ES-I3 (cell line): ENCODE data around the gene HOXB2.

Source experiments
- H3K36me3 ChIP-seq: 2 replicates; pipeline ENCODE4 v1.6.1; 2013; ENCODE audit warnings: mild to moderate bottlenecking, low read length, control low read depth, moderate library complexity; ENCODE audit not compliant: insufficient read depth
- H3K4me1 ChIP-seq: 2 replicates; pipeline ENCODE4 v1.6.1; 2013; ENCODE audit warnings: mild to moderate bottlenecking, control low read depth, low read length; ENCODE audit not compliant: insufficient read depth
- H3K9ac ChIP-seq: 2 replicates; pipeline ENCODE4 v1.6.1; 2013; ENCODE audit warnings: low read depth, mild to moderate bottlenecking, low read length, moderate library complexity
- H3K9me3 ChIP-seq: 2 replicates; pipeline ENCODE4 v1.6.1; 2013; ENCODE audit warnings: mild to moderate bottlenecking, low read length, moderate library complexity; ENCODE audit not compliant: control insufficient read depth, insufficient read depth

The HOXB2 gene

GRCh38 chr17:48564188-48565021, 19.5 kb upstream of the HOXB2 start:
- Histone ChIP-seq H3K4me1 (peaks cover 13% of the 10 kb centered on the region), H3K36me3 (no peaks in the 10 kb centered on the region), H3K9me3 (no peaks in the 10 kb centered on the region; the same call in none of the 2 replicates), H3K9ac (peak overlapping the region; percentile 11; the same call in 1 of the 2 replicates)

GRCh38 chr17:48563867-48564187, 18.9 kb upstream of the HOXB2 start:
- no peaks in the 10 kb centered on the region for H3K36me3 ChIP-seq
- peaks cover 15% of the 10 kb centered on the region for H3K4me1 ChIP-seq
- H3K9ac ChIP-seq: no peak overlapping the region
- no peaks in the 10 kb centered on the region; the same call in none of the 2 replicates for H3K9me3 ChIP-seq

GRCh38 chr17:48563385-48563838, 18.5 kb upstream of the HOXB2 start:
- Histone ChIP-seq H3K9ac (no peak overlapping the region), H3K4me1 (peaks cover 15% of the 10 kb centered on the region)

GRCh38 chr17:48562934-48563333, 18.0 kb upstream of the HOXB2 start:
- Histone ChIP-seq H3K9ac (no peak overlapping the region), H3K36me3 (no peaks in the 10 kb centered on the region), H3K4me1 (peaks cover 12% of the 10 kb centered on the region), H3K9me3 (no peaks in the 10 kb centered on the region; the same call in none of the 2 replicates)

More at GRCh38 chr17:48563385-48563838, 18.5 kb upstream of the HOXB2 start:
- Histone ChIP-seq H3K9me3 (no peaks in the 10 kb centered on the region; the same call in none of the 2 replicates), H3K36me3 (no peaks in the 10 kb centered on the region)

- Histone ChIP-seq H3K4me1 (peaks cover 8% of the 10 kb centered on the region), H3K36me3 (no peaks in the 10 kb centered on the region)
Measured at GRCh38 chr17:48561884-48562810, 17.2 kb upstream of the HOXB2 start.

GRCh38 chr17:48559840-48560817, 15.2 kb upstream of the HOXB2 start:
- Histone ChIP-seq H3K9ac (no peak overlapping the region), H3K9me3 (no peaks in the 10 kb centered on the region), H3K4me1 (peaks cover 12% of the 10 kb centered on the region), H3K36me3 (no peaks in the 10 kb centered on the region)

More at GRCh38 chr17:48561884-48562810, 17.2 kb upstream of the HOXB2 start:
- H3K9ac ChIP-seq: no peak overlapping the region
- H3K9me3 ChIP-seq: no peaks in the 10 kb centered on the region; the same call in 1 of the 2 replicates

GRCh38 chr17:48559122-48559839, 14.4 kb upstream of the HOXB2 start:
- Histone ChIP-seq H3K4me1 (peaks cover 13% of the 10 kb centered on the region), H3K9ac (no peak overlapping the region), H3K36me3 (no peaks in the 10 kb centered on the region), H3K9me3 (no peaks in the 10 kb centered on the region)

- no peaks in the 10 kb centered on the region for H3K9me3 ChIP-seq
- H3K9ac ChIP-seq: no peak overlapping the region
Measured at GRCh38 chr17:48558831-48559121, 13.9 kb upstream of the HOXB2 start.

DNA sequence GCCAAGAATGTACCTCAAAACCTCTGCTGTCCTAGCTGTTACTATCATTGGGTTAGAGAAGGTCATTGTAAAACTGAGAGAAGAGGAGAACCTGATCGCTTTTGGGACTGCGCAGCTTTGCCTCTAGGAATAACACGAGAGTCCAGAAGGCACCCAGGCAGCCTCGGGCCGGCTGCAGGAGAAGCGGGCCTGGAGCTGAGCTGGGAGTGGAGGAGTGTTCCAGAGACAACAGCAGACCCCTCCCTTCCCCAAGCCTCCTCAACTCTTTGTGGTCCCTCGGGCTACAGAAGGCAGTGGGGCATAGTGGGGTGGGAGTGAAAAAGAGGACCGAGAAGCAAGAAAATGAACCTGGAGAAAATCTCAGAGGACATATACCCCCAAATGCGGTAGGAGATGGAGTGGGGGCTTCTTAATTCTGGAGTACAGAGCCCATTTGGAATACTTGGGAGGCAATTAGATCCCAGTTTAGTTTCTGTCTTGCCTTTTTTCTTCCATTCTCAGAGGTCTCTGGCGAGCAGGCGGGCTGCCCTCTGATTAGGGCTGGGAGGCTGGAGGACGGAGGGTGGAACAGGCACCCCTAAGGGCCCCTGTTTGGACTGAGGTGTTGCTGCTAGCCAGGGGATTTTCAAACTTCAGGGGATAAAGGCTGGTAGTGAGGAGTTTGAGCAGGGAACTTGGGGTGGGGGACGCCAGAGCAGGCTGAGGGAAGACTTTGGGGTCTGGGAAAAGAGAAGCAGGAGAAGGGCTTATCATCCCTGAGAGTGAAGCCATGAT, 13.3 kb upstream of the HOXB2 start:
- Histone ChIP-seq H3K4me1 (peaks cover 21% of the 10 kb centered on the region), H3K9me3 (no peaks in the 10 kb centered on the region), H3K9ac (no peak overlapping the region), H3K36me3 (no peaks in the 10 kb centered on the region)

More at GRCh38 chr17:48558831-48559121, 13.9 kb upstream of the HOXB2 start:
- no peaks in the 10 kb centered on the region for H3K36me3 ChIP-seq
- H3K4me1 ChIP-seq: peaks cover 18% of the 10 kb centered on the region

GRCh38 chr17:48556576-48557401, 11.9 kb upstream of the HOXB2 start:
- Histone ChIP-seq H3K9me3 (no peaks in the 10 kb centered on the region), H3K9ac (no peak overlapping the region), H3K4me1 (peaks cover 25% of the 10 kb centered on the region), H3K36me3 (no peaks in the 10 kb centered on the region)

GRCh38 chr17:48556229-48556575, 11.3 kb upstream of the HOXB2 start:
- Histone ChIP-seq H3K9ac (no peak overlapping the region), H3K9me3 (no peaks in the 10 kb centered on the region), H3K4me1 (peaks cover 25% of the 10 kb centered on the region), H3K36me3 (no peaks in the 10 kb centered on the region)
